ENCODE results near the gene FAM89B. TPM values are rescaled to one million over a fixed set of nuclear protein-coding genes. Genes with fewer than 3 reads are reported as not detected.

FAM89B gene
- total RNA-seq, 4 donors from 2014 or later, result 30.8 to 44.6 (median 32.4) TPM

DNA sequence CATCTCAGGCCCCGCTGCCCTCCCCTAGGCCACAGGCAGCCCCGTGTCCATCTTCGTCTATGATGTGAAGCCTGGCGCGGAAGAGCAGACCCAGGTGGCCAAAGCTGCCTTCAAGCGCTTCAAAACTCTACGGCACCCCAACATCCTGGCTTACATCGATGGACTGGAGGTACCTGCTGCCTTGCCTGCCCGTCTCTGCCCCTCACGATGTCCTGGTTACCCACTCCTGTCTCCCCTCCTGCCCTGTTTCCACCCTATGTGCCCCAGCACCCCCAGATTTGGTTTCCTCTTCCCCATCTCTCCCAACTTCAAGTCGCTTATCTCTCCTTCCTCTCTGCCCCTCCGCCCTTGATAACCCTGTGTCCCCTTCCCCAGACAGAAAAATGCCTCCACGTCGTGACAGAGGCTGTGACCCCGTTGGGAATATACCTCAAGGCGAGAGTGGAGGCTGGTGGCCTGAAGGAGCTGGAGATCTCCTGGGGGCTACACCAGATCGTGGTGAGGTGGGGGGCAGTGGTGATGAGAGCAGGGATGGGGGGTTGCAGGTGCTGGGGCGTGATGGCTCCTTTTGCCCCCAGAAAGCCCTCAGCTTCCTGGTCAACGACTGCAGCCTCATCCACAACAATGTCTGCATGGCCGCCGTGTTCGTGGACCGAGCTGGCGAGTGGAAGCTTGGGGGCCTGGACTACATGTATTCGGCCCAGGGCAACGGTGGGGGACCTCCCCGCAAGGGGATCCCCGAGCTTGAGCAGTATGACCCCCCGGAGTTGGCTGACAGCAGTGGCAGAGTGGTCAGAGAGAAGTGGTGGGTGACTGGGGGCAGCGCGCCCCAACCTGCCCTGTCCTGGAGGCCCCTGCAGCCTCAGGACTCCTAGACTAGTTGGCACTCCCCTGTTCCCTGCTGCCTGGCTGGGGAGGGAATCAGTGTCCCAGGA lies 46.5 kb upstream of the FAM89B start:
- Histone ChIP-seq H3K36me3 (peaks cover 0 to 41% (median 0%) of the 10 kb centered on the region in 3 donors), H3K27ac (peak overlapping the region; percentile 89 to 93 (median 92)), H3K4me3 (peak overlapping the region; percentile 80 to 100 (median 100)), H3K4me1 (peaks cover 0 to 27% (median 20%) of the 10 kb centered on the region in 4 donors), H3K27me3 (no peaks in the 10 kb centered on the region), H3K9me3 (no peaks in the 10 kb centered on the region)
- TF ChIP-seq POLR2A (IDR thresholded peaks at IDR 0.05), result no peak
- TF ChIP-seq, protein P1, sequence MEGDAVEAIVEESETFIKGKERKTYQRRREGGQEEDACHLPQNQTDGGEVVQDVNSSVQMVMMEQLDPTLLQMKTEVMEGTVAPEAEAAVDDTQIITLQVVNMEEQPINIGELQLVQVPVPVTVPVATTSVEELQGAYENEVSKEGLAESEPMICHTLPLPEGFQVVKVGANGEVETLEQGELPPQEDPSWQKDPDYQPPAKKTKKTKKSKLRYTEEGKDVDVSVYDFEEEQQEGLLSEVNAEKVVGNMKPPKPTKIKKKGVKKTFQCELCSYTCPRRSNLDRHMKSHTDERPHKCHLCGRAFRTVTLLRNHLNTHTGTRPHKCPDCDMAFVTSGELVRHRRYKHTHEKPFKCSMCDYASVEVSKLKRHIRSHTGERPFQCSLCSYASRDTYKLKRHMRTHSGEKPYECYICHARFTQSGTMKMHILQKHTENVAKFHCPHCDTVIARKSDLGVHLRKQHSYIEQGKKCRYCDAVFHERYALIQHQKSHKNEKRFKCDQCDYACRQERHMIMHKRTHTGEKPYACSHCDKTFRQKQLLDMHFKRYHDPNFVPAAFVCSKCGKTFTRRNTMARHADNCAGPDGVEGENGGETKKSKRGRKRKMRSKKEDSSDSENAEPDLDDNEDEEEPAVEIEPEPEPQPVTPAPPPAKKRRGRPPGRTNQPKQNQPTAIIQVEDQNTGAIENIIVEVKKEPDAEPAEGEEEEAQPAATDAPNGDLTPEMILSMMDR (IDR thresholded peaks at IDR 0.05), result no peak
- peak in 1 of 3 donors; percentile 39 for DNase-seq

DNA sequence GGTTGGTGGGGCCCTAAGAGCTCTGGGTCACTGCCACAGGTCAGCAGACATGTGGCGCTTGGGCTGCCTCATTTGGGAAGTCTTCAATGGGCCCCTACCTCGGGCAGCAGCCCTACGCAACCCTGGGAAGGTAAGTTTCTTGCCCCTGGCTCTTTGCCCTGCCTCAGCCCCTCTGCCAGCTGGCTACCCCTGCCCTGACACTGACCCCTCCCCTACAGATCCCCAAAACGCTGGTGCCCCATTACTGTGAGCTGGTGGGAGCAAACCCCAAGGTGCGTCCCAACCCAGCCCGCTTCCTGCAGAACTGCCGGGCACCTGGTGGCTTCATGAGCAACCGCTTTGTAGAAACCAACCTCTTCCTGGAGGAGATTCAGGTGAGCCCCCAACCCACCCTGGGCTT lies 45.6 kb upstream of the FAM89B start:
- Histone ChIP-seq H3K4me3 (no peak overlapping the region), H3K36me3 (peaks cover 0 to 50% (median 0%) of the 10 kb centered on the region in 3 donors)
- peak in 1 of 3 donors; percentile 42 for DNase-seq

DNA sequence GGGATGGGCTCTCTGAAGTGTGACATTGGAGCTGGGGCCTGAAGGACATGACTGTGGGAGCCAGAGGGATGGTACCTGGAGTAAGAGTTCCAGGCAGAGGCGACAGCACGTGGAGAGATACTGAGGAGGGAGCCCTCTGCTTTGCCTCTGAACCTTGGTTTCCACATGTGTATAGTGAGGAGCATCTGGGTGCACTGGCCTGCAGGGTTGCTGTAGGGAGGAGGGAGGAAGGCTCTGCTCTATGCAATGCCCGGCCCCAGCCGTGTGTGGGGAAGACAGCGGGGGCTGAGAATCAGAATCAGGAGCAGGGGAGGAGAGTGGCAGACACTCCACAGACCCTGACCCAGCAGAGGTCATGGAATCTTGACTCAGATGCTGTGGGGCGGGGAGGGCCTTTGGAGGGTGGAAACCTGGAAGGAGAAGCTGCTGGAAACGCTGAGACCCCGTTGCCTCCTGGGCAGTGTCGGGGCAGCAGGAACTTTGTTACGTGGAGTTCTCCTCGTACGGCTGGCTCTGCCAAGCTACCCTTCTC lies 43.5 kb upstream of the FAM89B start:
- DNase-seq, result no peak
- TF ChIP-seq, protein P1 (IDR thresholded peaks at IDR 0.05), result no peak
- TF ChIP-seq POLR2A (IDR thresholded peaks at IDR 0.05), result no peak
- H3K36me3 ChIP-seq, result peaks cover 0 to 71% (median 0%) of the 10 kb centered on the region in 3 donors

More for the DNA sequence above, 45.6 kb upstream of the FAM89B start:
- Histone ChIP-seq H3K27me3 (no peaks in the 10 kb centered on the region), H3K27ac (no peak overlapping the region), H3K9me3 (no peaks in the 10 kb centered on the region), H3K4me1 (peaks cover 0 to 27% (median 20%) of the 10 kb centered on the region in 4 donors)
- TF ChIP-seq, protein P1 (IDR thresholded peaks at IDR 0.05), result no peak
- TF ChIP-seq POLR2A (IDR thresholded peaks at IDR 0.05), result no peak

DNA sequence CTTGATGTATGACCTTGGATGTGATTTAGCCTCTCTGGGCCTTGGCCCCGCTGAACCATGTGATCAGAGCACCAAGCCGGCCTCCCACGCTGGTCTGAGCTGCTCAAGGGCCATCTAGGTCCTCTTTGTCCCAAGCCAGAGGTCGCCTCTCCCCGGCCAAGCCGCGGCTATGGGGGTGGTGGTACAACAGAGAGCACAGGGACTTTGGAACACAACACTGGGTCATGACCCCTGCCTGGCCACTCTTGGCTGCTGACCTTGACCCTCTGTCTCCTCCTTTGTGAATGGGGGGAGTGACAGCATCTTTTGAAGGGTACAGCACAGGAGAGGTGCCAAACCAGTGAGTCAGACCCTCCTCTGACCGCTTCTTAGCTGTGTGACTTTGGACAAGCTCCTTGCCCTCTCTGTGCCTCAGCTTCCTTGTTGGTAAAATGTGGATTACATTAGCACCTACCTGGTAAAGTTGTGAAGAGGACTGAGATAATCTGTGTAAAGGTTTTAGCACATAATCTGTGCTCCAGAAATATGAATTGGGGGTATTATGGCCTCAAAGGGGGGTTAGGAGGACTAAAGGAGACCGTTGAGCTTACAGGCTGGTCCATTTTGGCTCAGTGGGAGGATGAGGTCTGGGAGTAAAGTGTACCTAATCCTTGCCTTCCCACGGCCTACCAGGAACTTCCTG lies 42.7 kb upstream of the FAM89B start:
- no peaks in the 10 kb centered on the region for H3K27me3 ChIP-seq
- H3K9me3 ChIP-seq, result no peaks in the 10 kb centered on the region
- no peak overlapping the region for H3K27ac ChIP-seq
- H3K4me3 ChIP-seq, result no peak overlapping the region
- H3K36me3 ChIP-seq, result peaks cover 0 to 71% (median 0%) of the 10 kb centered on the region in 3 donors
- peaks cover 0 to 17% (median 12%) of the 10 kb centered on the region in 4 donors for H3K4me1 ChIP-seq
- DNase-seq, result no peak
- no peak for TF ChIP-seq POLR2A (IDR thresholded peaks at IDR 0.05)
- TF ChIP-seq, protein P1 (IDR thresholded peaks at IDR 0.05), result no peak

More for the DNA sequence above, 43.5 kb upstream of the FAM89B start:
- H3K4me1 ChIP-seq, result peaks cover 0 to 24% (median 19%) of the 10 kb centered on the region in 4 donors
- no peaks in the 10 kb centered on the region for H3K9me3 ChIP-seq
- H3K4me3 ChIP-seq, result no peak overlapping the region
- H3K27me3 ChIP-seq, result no peaks in the 10 kb centered on the region
- H3K27ac ChIP-seq, result no peak overlapping the region

DNA sequence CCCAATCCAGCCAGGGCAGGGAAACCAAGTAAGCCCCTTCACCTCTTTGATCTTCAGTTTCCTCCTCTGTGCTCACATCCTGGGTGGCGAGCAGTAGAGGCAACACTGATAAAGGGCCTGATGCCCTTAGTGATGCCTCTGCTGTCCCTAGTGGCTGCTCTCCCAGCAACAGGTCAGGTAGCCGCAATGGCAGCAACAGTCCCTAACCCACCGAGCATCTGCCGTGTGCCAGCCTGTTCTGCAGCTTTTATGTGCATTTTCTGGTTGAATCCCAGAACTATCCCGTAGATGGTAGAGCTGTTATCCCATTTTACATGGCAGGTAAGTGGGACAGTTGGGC lies 42.2 kb upstream of the FAM89B start:
- no peak for TF ChIP-seq POLR2A (IDR thresholded peaks at IDR 0.05)
- H3K36me3 ChIP-seq, result peaks cover 0 to 76% (median 0%) of the 10 kb centered on the region in 3 donors
- peaks cover 0 to 17% (median 12%) of the 10 kb centered on the region in 4 donors for H3K4me1 ChIP-seq
- no peak overlapping the region for H3K27ac ChIP-seq
- DNase-seq, result no peak
- no peaks in the 10 kb centered on the region for H3K27me3 ChIP-seq
- H3K9me3 ChIP-seq, result no peaks in the 10 kb centered on the region
- no peak overlapping the region for H3K4me3 ChIP-seq
